HepG2 (cell line): ENCODE measurements around the gene PRDM15. TPM values are rescaled to one million over a fixed set of nuclear protein-coding genes. Genes with fewer than 3 reads are reported as not detected.

Experiments
- ATAC-seq: fragments of 200-7000 bp; cut with Tn5 transposase; 3 replicates; pipeline ENCODE4 v1.9.1; 2020; ENCODE audit warnings: mild to moderate bottlenecking, moderate library complexity
- BruUV-seq: library from RNA; stranded (reverse); fragments of 400-500 nt; replicated peaks from 2 replicates; lab custom pipeline; 2021; lab: Mats Ljungman, UMichigan
- CTCF ChIA-PET: fragments of 300-600 bp; formaldehyde crosslinking; extraction: SDS; loops from one replicate; lab custom pipeline; 2021; ENCODE audit warnings: low total read pairs, inconsistent platforms, low intra/inter-chr PET ratio; lab: Yijun Ruan, JAX
- POLR2A ChIA-PET: fragments of 350-600 bp; sonication (Branson Sonifier 250); formaldehyde crosslinking; loops from one replicate; lab custom pipeline; 2020; ENCODE audit warnings: antibody characterized with exemption, inconsistent platforms; lab: Yijun Ruan, JAX
- DNase-seq: peaks from one replicate; pipeline ENCODE4 v3.0.0-alpha.2; 2015; ENCODE audit warnings: low spot score
- FAIRE-seq: peaks from 3 replicates; lab custom pipeline; 2011; peaks lifted over from hg19 to GRCh38; lab: Jason Lieb, UNC
- H2AFZ ChIP-seq: one replicate; pipeline ENCODE4 v1.6.1; 2011; ENCODE audit warnings: low read length, inconsistent platforms
- H3K27ac ChIP-seq: fragments of 300-600 bp; 3 replicates; pipeline ENCODE4 v1.8.0; 2011; ENCODE audit warnings: mixed run types, mild to moderate bottlenecking, mixed read lengths, low read length, inconsistent platforms; ENCODE audit not compliant: insufficient read depth; ENCODE audit errors: extremely low read length
- H3K27me3 ChIP-seq, 2 experiments: fragments of 200-600 bp in 1 of 2; 2 replicates in 1 of 2; 3 replicates in 1 of 2; pipeline versions ENCODE4 v1.6.0 to v1.8.0; 2011; ENCODE audit warnings: low read length in 2 of 2, mild to moderate bottlenecking in 2 of 2, moderate library complexity in 2 of 2, inconsistent platforms in 1 of 2; ENCODE audit not compliant: insufficient read depth in 2 of 2, control insufficient read depth in 1 of 2
- H3K36me3 ChIP-seq, 2 experiments: fragments of 200-600 bp in 1 of 2; replicated peaks in 1 of 2; 2 replicates in 1 of 2; 3 replicates in 1 of 2; pipeline versions ENCODE4 v1.5.1 to v1.8.0; 2011; ENCODE audit warnings: low read length in 2 of 2, inconsistent platforms in 1 of 2; ENCODE audit not compliant: insufficient read depth in 2 of 2, control insufficient read depth in 1 of 2
- H3K4me1 ChIP-seq: 2 replicates; pipeline ENCODE4 v1.5.1; 2012; ENCODE audit warnings: low read length, inconsistent platforms; ENCODE audit not compliant: insufficient read depth
- H3K4me2 ChIP-seq: 2 replicates; pipeline ENCODE4 v1.6.0; 2011; ENCODE audit warnings: low read depth, low read length, inconsistent platforms
- H3K4me3 ChIP-seq, 3 experiments: fragments of 200-600 bp in 1 of 3; sonication (generic), shearing (Covaris generic) in 1 of 3; replicated peaks in 1 of 3; 2 replicates each; pipeline ENCODE4 v1.5.1; 2011 to 2016; ENCODE audit warnings: low read length in 3 of 3, inconsistent platforms in 2 of 3, low read depth in 2 of 3, mild to moderate bottlenecking in 2 of 3, control low read depth in 1 of 3, mixed read lengths in 1 of 3; ENCODE audit not compliant: insufficient read depth in 1 of 3
- H3K79me2 ChIP-seq: one replicate; pipeline ENCODE4 v1.6.1; 2011; ENCODE audit warnings: low read length, inconsistent platforms; ENCODE audit not compliant: insufficient read depth
- H3K9ac ChIP-seq: 2 replicates; pipeline ENCODE4 v1.6.0; 2011; ENCODE audit warnings: mild to moderate bottlenecking, low read depth, low read length, inconsistent platforms; ENCODE audit not compliant: insufficient read depth
- H3K9me3 ChIP-seq: 2 replicates; pipeline ENCODE4 v1.5.1; 2012; ENCODE audit warnings: mild to moderate bottlenecking, low read length
- H4K20me1 ChIP-seq: 2 replicates; pipeline ENCODE4 v1.6.0; 2011; ENCODE audit warnings: inconsistent platforms, mild to moderate bottlenecking, low read length, moderate library complexity; ENCODE audit not compliant: insufficient read depth
- AGO2 ChIP-seq: fragments of 200-400 bp; formaldehyde crosslinking; optimal IDR thresholded peaks from 2 replicates; pipeline ENCODE3; 2017; ENCODE audit warnings: mild to moderate bottlenecking, low read depth, low read length, moderate library complexity
- MXI1 ChIP-seq: IDR thresholded peaks from 3 replicates; pipeline ENCODE4 v1.6.1; 2012; ENCODE audit warnings: low read depth, low read length, inconsistent platforms, borderline replicate concordance
- PRDM15 ChIP-seq: sonication (generic); formaldehyde crosslinking; IDR thresholded peaks from 2 replicates; pipeline ENCODE4 v1.4.0; 2020; ENCODE audit warnings: missing genetic modification reagents
- YEATS4 ChIP-seq: sonication (generic); formaldehyde crosslinking; IDR thresholded peaks from 2 replicates; pipeline ENCODE4 v1.4.0; 2020; ENCODE audit warnings: missing genetic modification reagents, borderline replicate concordance
- YY1 ChIP-seq: IDR thresholded peaks from 2 replicates; pipeline ENCODE4 v1.6.1; 2011; ENCODE audit warnings: low read length, low read depth, moderate library complexity, mild to moderate bottlenecking; ENCODE audit not compliant: insufficient read depth, insufficient replicate concordance
- ZBTB14 ChIP-seq: sonication (generic); formaldehyde crosslinking; IDR thresholded peaks from 2 replicates; pipeline ENCODE4 v1.4.0; 2020; ENCODE audit warnings: missing genetic modification reagents
- ZNF264 ChIP-seq: sonication (generic); formaldehyde crosslinking; IDR thresholded peaks from 2 replicates; pipeline ENCODE4 v1.4.0; 2020; ENCODE audit warnings: missing genetic modification reagents
- WGBS: methylation state at CpG from one replicate; pipeline ENCODE4 v1.1.6; 2017; ENCODE audit warnings: low lambda C conversion rate; 5-methylcytosine and 5-hydroxymethylcytosine counted together
- in situ Hi-C: cut with HindIII; loops from 2 replicates; pipeline ENCODE4 v1.10.0; 2017; ENCODE audit warnings: low pct_unique_long_range_greater_than_20kb; ENCODE audit not compliant: extremely low pct_ligation_motif_present
- intact Hi-C: fragments of 100-400 bp; cut with micrococcal nuclease; formaldehyde crosslinking; loops from one replicate; pipeline ENCODE4 v1.10.0; 2022; ENCODE audit not compliant: unreplicated experiment
- polyA plus RNA-seq, 8 experiments: library from polyadenylated mRNA; depleted of rRNA in 3 of 8; stranded (reverse) in 7 of 8; unstranded in 1 of 8; fragments of >200 nt; fragmentation: Illumina TruSeq in 4 of 8; extraction: Trizol in 4 of 8; gene quantifications; 2 replicates each; pipeline versions ENCODE4 v1.2.1 to v1.2.3, GENCODE V29; 2011 to 2016; ENCODE audit warnings: low read depth in 4 of 8, missing spikeins in 1 of 8, mixed read lengths in 1 of 8; ENCODE audit not compliant: insufficient read depth in 1 of 8
- total RNA-seq, 5 experiments: library from RNA; depleted of rRNA; stranded (reverse); fragments of >200 nt; fragmentation: Illumina TruSeq; extraction: Trizol; gene quantifications; 2 replicates each; pipeline ENCODE4 v1.2.3, GENCODE V29; 2016; ENCODE audit warnings: low read depth in 1 of 5

PRDM15 gene
- total and polyA plus RNA-seq, 2 of the 13 experiments (the other 11 are each of a cell fraction or from before 2014, with no cell fraction given): 4.0 to 6.9 TPM

DNA sequence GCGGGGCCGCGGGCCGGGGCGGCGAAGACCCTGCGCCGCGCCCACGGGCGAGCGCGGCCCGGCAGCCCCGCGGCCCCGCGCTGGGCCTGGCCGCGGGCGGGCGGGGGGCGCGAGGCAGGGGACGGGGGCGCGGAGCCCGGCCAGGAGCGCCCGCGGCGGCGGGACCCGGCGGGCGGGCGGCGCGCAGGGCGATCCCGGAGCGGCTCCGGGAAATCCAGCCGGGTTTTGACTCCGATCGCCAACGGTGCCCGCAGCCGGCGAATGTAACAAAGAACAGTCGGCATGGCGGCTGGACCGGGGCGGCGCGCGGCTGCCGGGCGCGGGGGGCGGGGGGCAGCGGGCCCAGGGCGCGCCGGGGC lies 334 bp downstream of the PRDM15 start:
- no peaks in the 10 kb centered on the region for H3K36me3 ChIP-seq
- H3K27ac ChIP-seq: peak overlapping the region; percentile 52
- intact Hi-C loops: loop anchor here (2.0 kb wide), 1 partner anchor 80 kb away; no protein-coding TSS in a partner anchor
- H3K27me3 ChIP-seq: no peaks in the 10 kb centered on the region; a peak in 1 of 5 replicates
- peak overlapping the region; percentile 86 to 90 (median 86); a peak in 4 of 6 replicates for H3K4me3 ChIP-seq
- ATAC-seq: peak; percentile 28
- H3K9me3 ChIP-seq: no peaks in the 10 kb centered on the region
- FAIRE-seq: no peak
- WGBS: no CpG with 5 or more reads among the region's 65 CpGs
- no peak overlapping the region for H2AFZ ChIP-seq
- TF ChIP-seq PRDM15 (CRISPR knock-in tag) (peak; percentile 96), YEATS4 (CRISPR knock-in tag) (peak; percentile 29; the same call in 1 of the 2 replicates), AGO2 (no peak), ZBTB14 (0 out of 2 replicates have a peak, but pooled peaks have one; percentile 3), ZNF264 (CRISPR knock-in tag) (no peak), MXI1 (0 out of 3 replicates have a peak, but pooled peaks have one; percentile 2), YY1 (peak; percentile 72)
- POLR2A ChIA-PET: interaction anchor here (1.0 to 2.5 kb wide), 4 partner anchors 45 to 79 kb away, joined by 3 to 16 read pairs (median 6); no protein-coding TSS in a partner anchor
- peaks cover 31% of the 10 kb centered on the region for H3K4me1 ChIP-seq
- CTCF ChIA-PET: no interaction called here
- in situ Hi-C loops: no loop called here
- peak overlapping the region; percentile 86; the same call in 1 of the 2 replicates for H3K4me2 ChIP-seq
- peak overlapping the region; percentile 75; the same call in 1 of the 2 replicates for H3K9ac ChIP-seq
- no peaks in the 10 kb centered on the region for H4K20me1 ChIP-seq
- DNase-seq: peak; percentile 45
- peaks cover 26% of the 10 kb centered on the region for H3K79me2 ChIP-seq
- no TSS peak for BruUV-seq
